ENCODE measurements around the gene C2CD4C.
"Not testable (repeated sequence)": the region's sequence is repeated elsewhere in the genome, so short reads cannot be mapped to it uniquely, and the experiment has no call there.

The C2CD4C gene

DNA sequence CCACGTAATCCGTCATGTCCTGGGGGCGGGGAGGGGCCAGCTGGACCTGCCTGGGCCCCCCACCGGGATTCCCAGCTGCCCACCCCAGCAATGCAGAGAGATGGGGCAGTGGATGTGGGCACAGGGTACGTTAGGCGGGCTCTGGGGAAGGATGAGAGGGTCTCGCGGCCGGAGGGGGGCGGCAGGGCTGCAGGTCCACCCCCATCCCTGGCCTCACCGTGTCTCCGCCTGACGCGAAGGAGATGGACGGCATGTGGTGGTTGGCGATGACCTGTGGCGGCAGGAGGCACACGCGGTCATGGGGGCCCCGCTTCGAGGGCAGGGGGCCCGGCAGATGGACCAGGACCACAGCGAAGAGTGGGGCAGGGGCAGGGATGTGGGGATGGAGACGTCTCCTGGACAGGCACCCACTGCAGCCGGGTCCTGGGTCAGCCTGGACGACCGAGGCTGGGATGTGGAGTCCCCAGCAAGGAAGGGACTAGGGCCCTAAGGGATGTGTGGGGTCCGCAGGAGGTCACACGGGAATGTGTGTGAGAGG is 27.5 kb upstream of the C2CD4C start:
- H3K9me3 ChIP-seq (ENCODE audit: control insufficient read depth in 2 of 2, low read length in 2 of 2), result no peaks in the 10 kb centered on the region
- H3K4me3 ChIP-seq (ENCODE audit: low read length in 2 of 2), result no peak overlapping the region
- H3K36me3 ChIP-seq (ENCODE audit: control insufficient read depth in 2 of 2, insufficient read depth in 2 of 2, low read length in 2 of 2), result peaks cover 12 to 16% of the 10 kb centered on the region in 2 donors
- H3K4me1 ChIP-seq (ENCODE audit: control insufficient read depth, insufficient read depth, low read length), result no peaks in the 10 kb centered on the region
- no peaks in the 10 kb centered on the region for H3K27me3 ChIP-seq (ENCODE audit: control insufficient read depth in 1 of 2, insufficient read depth in 2 of 2, low read length in 2 of 2)
- no peak overlapping the region for H3K9ac ChIP-seq (ENCODE audit: low read length in 2 of 2)
- no peak overlapping the region for H3K27ac ChIP-seq (ENCODE audit: low read length)

DNA sequence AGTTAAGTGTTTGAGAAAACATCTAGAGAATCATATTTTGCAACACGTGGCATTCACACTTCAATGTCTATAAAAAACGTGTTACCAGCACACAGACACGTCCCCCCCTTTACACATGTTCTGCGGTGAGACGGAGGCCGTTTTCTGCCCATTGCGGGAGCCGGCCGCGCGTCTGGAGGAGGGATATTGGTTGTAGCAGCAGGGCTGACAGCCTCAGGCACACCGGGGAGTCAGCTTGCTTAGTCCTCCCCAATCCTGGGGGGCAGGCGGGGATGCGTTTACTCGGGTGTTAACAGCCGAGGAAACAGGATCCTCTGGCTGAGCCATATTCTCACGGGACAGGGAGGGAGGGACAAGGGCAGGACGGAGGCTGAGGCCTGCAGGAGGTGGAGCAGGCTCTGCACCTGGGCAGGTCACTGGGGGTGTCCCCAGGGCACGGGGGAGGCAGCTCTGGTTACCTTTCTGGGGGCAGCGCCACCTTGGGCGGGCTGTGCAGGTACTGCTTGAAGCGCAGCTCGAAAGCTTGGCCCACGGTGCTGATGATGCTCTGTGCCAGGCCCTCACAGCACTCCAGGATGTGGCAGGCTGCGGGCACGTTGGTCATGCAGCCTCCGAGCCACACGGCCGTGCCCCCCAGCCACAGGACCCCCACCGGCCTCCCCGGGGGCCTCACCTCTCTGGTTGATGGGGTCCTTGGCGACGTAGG is 26.9 kb upstream of the C2CD4C start:
- Histone ChIP-seq H3K27ac (ENCODE audit: low read length) (no peak overlapping the region), H3K4me1 (ENCODE audit: control insufficient read depth, insufficient read depth, low read length) (no peaks in the 10 kb centered on the region), H3K27me3 (ENCODE audit: control insufficient read depth in 1 of 2, insufficient read depth in 2 of 2, low read length in 2 of 2) (no peaks in the 10 kb centered on the region), H3K4me3 (ENCODE audit: low read length in 2 of 2) (no peak overlapping the region), H3K36me3 (ENCODE audit: control insufficient read depth in 2 of 2, insufficient read depth in 2 of 2, low read length in 2 of 2) (peaks cover 10 to 19% of the 10 kb centered on the region in 2 donors), H3K9me3 (ENCODE audit: control insufficient read depth in 2 of 2, low read length in 2 of 2) (no peaks in the 10 kb centered on the region), H3K9ac (ENCODE audit: low read length in 2 of 2) (no peak overlapping the region)

DNA sequence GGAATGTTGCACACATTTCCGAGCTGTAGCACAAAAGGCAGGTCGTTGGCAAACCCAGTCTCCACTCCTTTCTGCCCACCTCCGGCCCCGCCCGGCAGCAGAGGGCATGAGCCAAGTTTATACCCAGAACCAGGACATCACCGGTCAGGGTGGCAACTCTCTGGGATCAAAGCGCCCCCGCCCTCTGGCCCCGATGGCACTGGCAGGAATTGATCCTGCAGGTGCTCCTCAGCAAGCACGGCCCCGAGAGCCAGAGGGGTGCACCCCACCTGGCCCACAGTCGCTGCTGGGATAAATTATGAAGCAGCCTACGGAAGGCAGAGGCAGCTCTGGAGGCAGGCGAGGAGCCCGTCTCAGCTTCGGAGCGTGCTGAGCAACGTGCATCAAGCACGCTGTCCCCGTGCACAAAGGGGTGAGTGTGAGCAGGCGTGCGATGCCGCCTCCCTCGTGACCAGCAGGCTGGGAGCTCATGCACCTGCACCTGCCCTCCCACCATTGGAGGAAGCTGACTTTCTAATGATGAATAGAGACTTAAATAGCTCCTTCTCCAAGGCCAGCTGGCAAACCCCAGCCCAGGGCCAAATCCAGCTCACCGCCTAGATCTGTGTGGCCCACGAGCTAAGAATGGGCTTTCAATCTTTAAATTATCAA is 26.2 kb upstream of the C2CD4C start:
- Histone ChIP-seq H3K9me3 (ENCODE audit: control insufficient read depth in 2 of 2, low read length in 2 of 2) (no peaks in the 10 kb centered on the region), H3K36me3 (ENCODE audit: control insufficient read depth in 2 of 2, insufficient read depth in 2 of 2, low read length in 2 of 2) (peaks cover 10 to 18% of the 10 kb centered on the region in 2 donors), H3K4me3 (ENCODE audit: low read length in 2 of 2) (no peak overlapping the region), H3K27me3 (ENCODE audit: control insufficient read depth in 1 of 2, insufficient read depth in 2 of 2, low read length in 2 of 2) (no peaks in the 10 kb centered on the region), H3K27ac (ENCODE audit: low read length) (no peak overlapping the region), H3K4me1 (ENCODE audit: control insufficient read depth, insufficient read depth, low read length) (no peaks in the 10 kb centered on the region), H3K9ac (ENCODE audit: low read length in 2 of 2) (no peak overlapping the region)

DNA sequence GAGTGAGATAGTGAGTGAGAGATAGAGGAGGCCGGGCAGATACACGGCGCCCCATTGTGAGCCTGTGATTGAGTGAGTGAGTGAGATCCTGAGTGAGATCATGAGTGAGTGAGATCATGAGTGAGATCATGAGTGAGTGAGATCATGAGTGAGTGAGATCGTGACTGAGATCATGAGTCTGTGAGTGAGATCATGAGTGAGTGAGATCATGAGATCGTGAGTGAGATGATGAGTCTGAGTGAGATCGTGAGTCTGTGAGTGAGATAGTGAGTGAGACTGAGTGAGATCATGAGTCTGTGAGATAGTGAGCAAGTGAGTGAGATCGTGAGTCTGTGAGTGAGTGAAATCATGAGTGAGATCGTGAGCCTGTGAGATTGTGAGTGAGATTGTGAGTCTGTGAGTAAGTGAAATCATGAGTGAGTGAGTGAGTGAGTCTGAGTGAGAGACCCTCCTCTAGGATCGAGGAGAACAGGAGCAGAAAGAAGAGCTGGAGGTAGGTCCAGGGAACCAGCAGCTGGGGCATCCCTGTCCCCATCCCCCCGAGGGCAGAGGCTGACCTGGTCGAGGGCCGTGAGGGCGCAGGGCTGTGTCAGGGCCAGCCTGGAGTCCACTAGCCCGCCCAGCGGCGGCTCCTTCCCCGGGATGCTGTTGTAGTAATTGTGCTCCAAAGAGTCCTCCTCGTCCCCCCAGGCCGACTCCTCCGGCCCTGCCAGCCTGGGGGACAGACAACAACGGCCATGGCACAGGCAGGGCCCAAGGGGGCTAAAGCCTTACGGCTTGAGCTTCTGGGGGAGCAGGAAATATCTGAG is 25.4 kb upstream of the C2CD4C start:
- Histone ChIP-seq H3K9ac (ENCODE audit: low read length in 2 of 2) (no peak overlapping the region), H3K4me3 (ENCODE audit: low read length in 2 of 2) (no peak overlapping the region), H3K27ac (ENCODE audit: low read length) (no peak overlapping the region), H3K4me1 (ENCODE audit: control insufficient read depth, insufficient read depth, low read length) (no peaks in the 10 kb centered on the region), H3K9me3 (ENCODE audit: control insufficient read depth in 2 of 2, low read length in 2 of 2) (no peaks in the 10 kb centered on the region), H3K27me3 (ENCODE audit: control insufficient read depth in 1 of 2, insufficient read depth in 2 of 2, low read length in 2 of 2) (no peaks in the 10 kb centered on the region), H3K36me3 (ENCODE audit: control insufficient read depth in 2 of 2, insufficient read depth in 2 of 2, low read length in 2 of 2) (peaks cover 15% of the 10 kb centered on the region in 2 donors)

DNA sequence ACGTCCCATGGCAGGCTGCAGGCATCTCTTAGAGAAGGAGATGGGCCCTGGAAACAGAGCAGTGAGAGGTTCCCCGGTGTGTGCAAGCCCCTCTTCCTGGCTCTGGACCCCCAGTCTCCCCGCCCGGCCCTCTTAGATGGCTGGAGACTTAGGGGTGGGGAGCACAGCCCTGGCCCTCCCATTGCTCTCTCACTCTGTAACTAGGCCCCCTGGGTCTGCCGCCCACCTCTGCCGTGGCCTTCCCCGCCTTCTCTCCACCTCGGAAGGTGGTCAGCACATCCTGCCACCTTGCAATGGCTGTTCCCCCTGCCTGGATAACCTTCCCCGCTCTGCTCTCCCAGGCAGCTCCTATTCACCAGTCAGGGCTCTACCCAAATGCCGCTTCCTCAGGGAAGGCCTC is 21.8 kb upstream of the C2CD4C start:
- H3K36me3 ChIP-seq (ENCODE audit: control insufficient read depth in 2 of 2, insufficient read depth in 2 of 2, low read length in 2 of 2), result peaks cover 19 to 23% of the 10 kb centered on the region in 2 donors
- H3K4me1 ChIP-seq (ENCODE audit: control insufficient read depth, insufficient read depth, low read length), result peaks cover 8% of the 10 kb centered on the region
- no peaks in the 10 kb centered on the region for H3K9me3 ChIP-seq (ENCODE audit: control insufficient read depth in 2 of 2, low read length in 2 of 2)
- H3K27ac ChIP-seq (ENCODE audit: low read length), result no peak overlapping the region
- H3K9ac ChIP-seq (ENCODE audit: low read length in 2 of 2), result no peak overlapping the region
- no peaks in the 10 kb centered on the region for H3K27me3 ChIP-seq (ENCODE audit: control insufficient read depth in 1 of 2, insufficient read depth in 2 of 2, low read length in 2 of 2)
- H3K4me3 ChIP-seq (ENCODE audit: low read length in 2 of 2), result no peak overlapping the region

DNA sequence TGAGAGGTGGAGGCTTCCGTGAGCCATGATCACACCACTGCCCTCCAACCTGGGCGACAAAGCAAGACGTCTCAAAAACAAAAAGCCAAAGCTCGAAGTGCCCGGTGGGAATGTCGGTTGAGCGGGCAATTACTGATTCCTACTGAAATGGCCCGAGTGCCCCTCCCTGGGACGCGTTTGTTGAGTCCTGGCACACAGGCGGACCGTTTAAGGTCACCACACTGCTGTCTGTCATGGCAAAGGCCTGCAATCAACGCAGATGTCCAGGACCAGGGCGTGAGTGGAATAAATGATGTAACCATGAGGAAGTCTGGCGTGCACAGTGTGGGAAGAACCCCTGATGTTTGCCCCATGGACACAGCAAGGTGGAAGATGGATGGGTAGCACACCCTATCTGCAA is 19.2 kb upstream of the C2CD4C start:
- no peak overlapping the region for H3K9ac ChIP-seq (ENCODE audit: low read length in 2 of 2)
- peaks cover 16 to 20% of the 10 kb centered on the region in 2 donors for H3K36me3 ChIP-seq (ENCODE audit: control insufficient read depth in 2 of 2, insufficient read depth in 2 of 2, low read length in 2 of 2)
- no peak overlapping the region for H3K4me3 ChIP-seq (ENCODE audit: low read length in 2 of 2)
- no peak overlapping the region for H3K27ac ChIP-seq (ENCODE audit: low read length)
- H3K9me3 ChIP-seq (ENCODE audit: control insufficient read depth in 2 of 2, low read length in 2 of 2), result no peaks in the 10 kb centered on the region
- peaks cover 8% of the 10 kb centered on the region for H3K4me1 ChIP-seq (ENCODE audit: control insufficient read depth, insufficient read depth, low read length)
- no peaks in the 10 kb centered on the region for H3K27me3 ChIP-seq (ENCODE audit: control insufficient read depth in 1 of 2, insufficient read depth in 2 of 2, low read length in 2 of 2)

DNA sequence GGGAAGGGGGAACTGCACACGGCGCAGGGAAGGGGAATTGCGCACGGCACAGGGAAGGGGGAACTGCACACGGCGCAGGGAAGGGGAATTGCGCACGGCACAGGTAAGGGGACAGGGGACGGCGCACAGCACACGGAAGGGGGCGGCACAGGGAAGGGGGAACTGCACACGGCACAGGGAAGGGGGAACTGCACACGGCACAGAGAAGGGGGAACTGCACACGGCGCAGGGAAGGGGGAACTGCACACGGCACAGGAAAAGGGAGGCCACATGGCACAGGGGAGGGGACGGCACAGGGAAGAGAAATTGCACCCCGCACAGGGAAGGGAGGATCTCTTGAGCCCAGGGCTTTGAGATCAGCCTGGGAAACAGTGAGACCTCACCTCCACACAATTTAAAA is 18.7 kb upstream of the C2CD4C start:
- H3K4me1 ChIP-seq (ENCODE audit: control insufficient read depth, insufficient read depth, low read length); H3K27me3 ChIP-seq (ENCODE audit: control insufficient read depth in 1 of 2, insufficient read depth in 2 of 2, low read length in 2 of 2); H3K9ac ChIP-seq (ENCODE audit: low read length in 2 of 2); H3K4me3 ChIP-seq (ENCODE audit: low read length in 2 of 2); H3K9me3 ChIP-seq (ENCODE audit: control insufficient read depth in 2 of 2, low read length in 2 of 2); H3K27ac ChIP-seq (ENCODE audit: low read length): not testable (repeated sequence)
- peaks cover 16 to 20% of the 10 kb centered on the region in 2 donors for H3K36me3 ChIP-seq (ENCODE audit: control insufficient read depth in 2 of 2, insufficient read depth in 2 of 2, low read length in 2 of 2)

DNA sequence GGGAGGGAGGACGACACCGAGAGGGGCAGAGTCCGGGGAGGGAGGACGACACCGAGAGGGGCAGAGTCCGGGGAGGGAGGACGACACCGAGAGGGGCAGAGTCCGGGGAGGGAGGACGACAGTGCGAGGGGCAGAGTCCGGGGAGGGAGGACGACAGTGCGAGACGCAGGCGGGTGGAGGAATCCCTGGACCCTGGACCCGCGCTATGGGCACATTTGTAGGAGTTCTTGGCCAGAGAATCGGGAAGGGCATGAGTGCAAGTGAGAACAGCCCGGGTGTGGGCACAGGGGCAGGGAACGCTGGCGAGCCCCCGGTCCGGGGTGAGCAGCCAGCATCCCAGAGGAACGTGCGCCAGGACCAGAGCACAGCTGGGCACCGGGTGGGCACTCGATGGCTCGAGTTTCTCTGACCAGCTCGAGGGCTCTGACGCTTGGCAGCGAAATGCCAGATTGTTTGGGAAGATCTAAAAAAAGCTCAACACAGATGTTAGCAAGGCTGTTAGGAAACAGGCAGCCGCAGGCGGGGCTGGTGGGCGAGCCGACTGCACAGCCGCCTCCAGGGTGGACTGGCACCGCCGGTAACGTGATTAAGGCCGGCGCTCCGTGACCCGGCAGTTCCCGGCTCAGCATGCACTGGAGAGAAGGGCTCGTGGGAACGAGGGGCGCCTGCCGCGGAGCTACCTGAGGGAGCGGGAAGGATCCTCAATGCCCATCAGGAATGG is 17.9 kb upstream of the C2CD4C start:
- H3K9ac ChIP-seq (ENCODE audit: low read length in 2 of 2), result no peak overlapping the region

DNA sequence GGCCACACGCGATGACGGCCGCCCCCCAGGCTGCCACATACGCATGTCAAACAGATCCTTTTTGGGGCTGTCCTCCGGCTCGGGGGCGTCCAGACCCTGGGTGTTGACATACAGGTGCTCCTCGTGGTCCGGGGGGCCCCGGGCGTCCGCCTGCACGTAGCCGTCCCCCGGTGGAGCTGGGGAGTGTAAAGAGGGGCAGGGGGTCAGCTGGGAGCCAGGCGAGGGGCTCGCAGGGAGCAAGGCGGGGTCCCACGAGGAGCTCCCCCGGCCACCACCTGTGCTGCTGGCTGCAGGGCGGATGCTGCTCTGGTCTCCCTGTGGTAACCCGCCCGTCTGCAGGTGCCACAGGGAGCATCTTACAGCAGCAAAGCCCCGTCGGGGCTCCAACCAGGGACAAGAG is 16.1 kb upstream of the C2CD4C start:
- no peak overlapping the region for H3K9ac ChIP-seq (ENCODE audit: low read length in 2 of 2)
- no peaks in the 10 kb centered on the region for H3K9me3 ChIP-seq (ENCODE audit: control insufficient read depth in 2 of 2, low read length in 2 of 2)
- H3K27me3 ChIP-seq (ENCODE audit: control insufficient read depth in 1 of 2, insufficient read depth in 2 of 2, low read length in 2 of 2), result no peaks in the 10 kb centered on the region
- no peak overlapping the region for H3K27ac ChIP-seq (ENCODE audit: low read length)
- H3K36me3 ChIP-seq (ENCODE audit: control insufficient read depth in 2 of 2, insufficient read depth in 2 of 2, low read length in 2 of 2), result peaks cover 11 to 15% of the 10 kb centered on the region in 2 donors
- H3K4me3 ChIP-seq (ENCODE audit: low read length in 2 of 2), result no peak overlapping the region
- H3K4me1 ChIP-seq (ENCODE audit: control insufficient read depth, insufficient read depth, low read length), result peaks cover 8% of the 10 kb centered on the region

More for the DNA sequence above, 17.9 kb upstream of the C2CD4C start:
- no peaks in the 10 kb centered on the region for H3K9me3 ChIP-seq (ENCODE audit: control insufficient read depth in 2 of 2, low read length in 2 of 2)
- H3K4me3 ChIP-seq (ENCODE audit: low read length in 2 of 2), result peak overlapping the region in 1 of 2 donors; percentile 52
- peaks cover 16 to 20% of the 10 kb centered on the region in 2 donors for H3K36me3 ChIP-seq (ENCODE audit: control insufficient read depth in 2 of 2, insufficient read depth in 2 of 2, low read length in 2 of 2)
- H3K27me3 ChIP-seq (ENCODE audit: control insufficient read depth in 1 of 2, insufficient read depth in 2 of 2, low read length in 2 of 2), result no peaks in the 10 kb centered on the region
- H3K27ac ChIP-seq (ENCODE audit: low read length), result no peak overlapping the region
- H3K4me1 ChIP-seq (ENCODE audit: control insufficient read depth, insufficient read depth, low read length), result peaks cover 8% of the 10 kb centered on the region

DNA sequence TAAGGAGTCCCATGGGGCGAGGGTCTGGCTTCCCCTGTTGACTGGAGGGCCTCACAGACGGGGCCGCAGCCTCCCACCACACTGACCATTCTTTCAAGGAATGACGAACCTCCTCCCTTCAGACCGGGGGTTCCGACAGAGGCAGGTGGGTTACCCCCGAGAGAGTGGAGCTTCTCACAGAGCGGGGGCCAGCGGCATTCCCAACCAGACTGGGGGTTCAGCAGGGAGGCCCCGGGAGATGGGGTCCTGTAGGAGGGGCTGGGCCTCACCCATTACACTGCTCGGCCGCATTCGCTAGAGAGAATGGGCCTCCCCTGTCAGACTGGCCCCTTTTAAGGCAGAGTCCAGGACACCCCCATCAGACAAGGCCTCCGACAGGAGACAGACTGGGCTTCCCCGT is 15.6 kb upstream of the C2CD4C start:
- H3K36me3 ChIP-seq (ENCODE audit: control insufficient read depth in 2 of 2, insufficient read depth in 2 of 2, low read length in 2 of 2), result peaks cover 11 to 15% of the 10 kb centered on the region in 2 donors
- peaks cover 8% of the 10 kb centered on the region for H3K4me1 ChIP-seq (ENCODE audit: control insufficient read depth, insufficient read depth, low read length)
- no peaks in the 10 kb centered on the region for H3K27me3 ChIP-seq (ENCODE audit: control insufficient read depth in 1 of 2, insufficient read depth in 2 of 2, low read length in 2 of 2)
- H3K9ac ChIP-seq (ENCODE audit: low read length in 2 of 2), result no peak overlapping the region
- no peaks in the 10 kb centered on the region for H3K9me3 ChIP-seq (ENCODE audit: control insufficient read depth in 2 of 2, low read length in 2 of 2)
- H3K27ac ChIP-seq (ENCODE audit: low read length), result no peak overlapping the region
- no peak overlapping the region for H3K4me3 ChIP-seq (ENCODE audit: low read length in 2 of 2)

Data from stomach smooth muscle (tissue), 2 donors.